HL-60 (cell line): ENCODE measurements around the gene MYL7.

Source experiments
- CTCF ChIP-seq: IDR thresholded peaks from one replicate; pipeline ENCODE4 v1.5.1; 2011; ENCODE audit warnings: low read length, control low read depth, inconsistent platforms; ENCODE audit not compliant: insufficient read depth
- TF ChIP-seq, protein P1 (sequence below): IDR thresholded peaks from 2 replicates; pipeline ENCODE4 v1.6.1; 2012; ENCODE audit warnings: low read depth; ENCODE audit not compliant: insufficient replicate concordance

DNA sequence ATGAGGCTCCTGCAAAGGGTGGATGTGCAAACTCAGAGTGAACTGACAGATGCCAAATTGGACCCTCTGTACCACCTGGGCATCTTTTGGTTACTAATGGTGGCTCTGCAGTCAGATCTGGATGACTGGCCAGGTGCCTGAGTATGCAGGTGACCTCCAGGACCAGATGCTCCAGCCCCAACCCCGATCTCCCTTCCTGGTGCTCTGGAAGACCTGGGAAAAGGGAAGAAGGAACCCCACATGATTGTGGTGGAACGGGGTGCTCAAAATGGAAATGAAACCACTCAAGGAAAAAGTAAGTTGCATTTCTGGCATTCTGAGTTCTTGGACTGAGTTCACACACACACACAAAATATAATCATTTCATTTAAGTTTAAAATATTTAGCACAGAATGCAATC lies 46.8 kb downstream of the MYL7 start:
- TF ChIP-seq CTCF: no peak
- TF ChIP-seq, protein P1, sequence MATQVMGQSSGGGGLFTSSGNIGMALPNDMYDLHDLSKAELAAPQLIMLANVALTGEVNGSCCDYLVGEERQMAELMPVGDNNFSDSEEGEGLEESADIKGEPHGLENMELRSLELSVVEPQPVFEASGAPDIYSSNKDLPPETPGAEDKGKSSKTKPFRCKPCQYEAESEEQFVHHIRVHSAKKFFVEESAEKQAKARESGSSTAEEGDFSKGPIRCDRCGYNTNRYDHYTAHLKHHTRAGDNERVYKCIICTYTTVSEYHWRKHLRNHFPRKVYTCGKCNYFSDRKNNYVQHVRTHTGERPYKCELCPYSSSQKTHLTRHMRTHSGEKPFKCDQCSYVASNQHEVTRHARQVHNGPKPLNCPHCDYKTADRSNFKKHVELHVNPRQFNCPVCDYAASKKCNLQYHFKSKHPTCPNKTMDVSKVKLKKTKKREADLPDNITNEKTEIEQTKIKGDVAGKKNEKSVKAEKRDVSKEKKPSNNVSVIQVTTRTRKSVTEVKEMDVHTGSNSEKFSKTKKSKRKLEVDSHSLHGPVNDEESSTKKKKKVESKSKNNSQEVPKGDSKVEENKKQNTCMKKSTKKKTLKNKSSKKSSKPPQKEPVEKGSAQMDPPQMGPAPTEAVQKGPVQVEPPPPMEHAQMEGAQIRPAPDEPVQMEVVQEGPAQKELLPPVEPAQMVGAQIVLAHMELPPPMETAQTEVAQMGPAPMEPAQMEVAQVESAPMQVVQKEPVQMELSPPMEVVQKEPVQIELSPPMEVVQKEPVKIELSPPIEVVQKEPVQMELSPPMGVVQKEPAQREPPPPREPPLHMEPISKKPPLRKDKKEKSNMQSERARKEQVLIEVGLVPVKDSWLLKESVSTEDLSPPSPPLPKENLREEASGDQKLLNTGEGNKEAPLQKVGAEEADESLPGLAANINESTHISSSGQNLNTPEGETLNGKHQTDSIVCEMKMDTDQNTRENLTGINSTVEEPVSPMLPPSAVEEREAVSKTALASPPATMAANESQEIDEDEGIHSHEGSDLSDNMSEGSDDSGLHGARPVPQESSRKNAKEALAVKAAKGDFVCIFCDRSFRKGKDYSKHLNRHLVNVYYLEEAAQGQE: no peak
